ENCODE data around the gene MAGI2.

DNA sequence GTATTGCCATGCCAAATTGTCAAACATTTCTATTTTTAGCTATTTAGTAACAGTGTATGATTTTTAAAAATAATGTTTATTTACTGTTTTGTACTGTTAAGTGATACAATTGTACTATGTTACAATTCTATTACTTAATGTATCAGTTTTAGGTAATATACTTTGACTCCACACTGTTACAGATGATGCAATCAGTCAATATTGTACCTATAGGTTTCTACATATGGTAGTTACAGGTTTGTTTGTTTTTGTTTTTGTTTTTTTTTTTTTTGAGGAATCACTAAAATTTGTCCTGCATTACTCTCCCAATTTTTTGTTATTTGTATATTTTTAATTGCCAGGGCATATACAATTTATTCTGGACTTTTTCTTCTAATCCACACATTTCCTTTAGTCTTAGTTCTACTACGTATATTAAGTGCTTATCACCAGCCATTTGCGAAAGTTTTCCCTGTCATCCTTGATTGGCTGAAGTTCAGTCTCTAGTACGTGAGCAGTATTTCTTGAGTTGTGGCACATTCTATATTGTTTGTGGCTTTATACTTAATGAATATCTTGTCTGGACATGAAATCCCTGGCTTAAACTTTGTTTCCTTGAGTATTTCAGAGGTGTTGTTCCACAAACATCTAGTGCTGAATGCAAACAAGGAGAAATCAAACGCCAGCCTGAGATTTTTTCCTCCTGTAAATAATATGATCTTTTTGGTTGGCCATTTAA is 114.1 kb downstream of the MAGI2 start:
- no peak for TF ChIP-seq CTCF (IDR thresholded peaks at IDR 0.05; ENCODE audit: extremely low read depth in 1 of 2, insufficient read depth in 1 of 2, low read depth in 1 of 2, low read length in 2 of 2)
- no peak for TF ChIP-seq FOS (IDR thresholded peaks at IDR 0.05; ENCODE audit: borderline replicate concordance, insufficient read depth, low read length)
- no peak for TF ChIP-seq POLR2AphosphoS5 (IDR thresholded peaks at IDR 0.05; ENCODE audit: insufficient read depth, low read depth, low read length)
